Nephron progenitor cell (in vitro differentiated cells): ENCODE data around the gene PLCH2.

ENCODE experiments used
- DNase-seq: peaks from one replicate; pipeline ENCODE4 v3.0.0; 2021
- H3K27ac Mint-ChIP-seq: 2 replicates; pipeline ENCODE4 v1.8.0; 2021; ENCODE audit warnings: mild to moderate bottlenecking, moderate library complexity, mixed read lengths
- H3K27me3 Mint-ChIP-seq: 2 replicates; pipeline ENCODE4 v1.8.0; 2021; ENCODE audit warnings: mild to moderate bottlenecking, low read depth, mixed read lengths; ENCODE audit not compliant: poor library complexity
- H3K36me3 Mint-ChIP-seq: 2 replicates; pipeline ENCODE4 v1.8.0; 2021; ENCODE audit warnings: low read depth, mixed read lengths
- H3K4me1 Mint-ChIP-seq: 2 replicates; pipeline ENCODE4 v1.8.0; 2021; ENCODE audit warnings: mixed read lengths
- H3K4me3 Mint-ChIP-seq: 2 replicates; pipeline ENCODE4 v1.8.0; 2021; ENCODE audit warnings: mild to moderate bottlenecking, moderate library complexity, mixed read lengths
- H3K9me3 Mint-ChIP-seq: 2 replicates; pipeline ENCODE4 v1.8.0; 2021; ENCODE audit warnings: mild to moderate bottlenecking, moderate library complexity, mixed read lengths
- TF ChIP-seq, protein P1 (sequence below): fragments of 200-600 bp; sonication (generic); IDR thresholded peaks from 2 replicates; pipeline ENCODE4 v1.5.0; 2021; ENCODE audit warnings: antibody characterized with exemption

Gene PLCH2

DNA sequence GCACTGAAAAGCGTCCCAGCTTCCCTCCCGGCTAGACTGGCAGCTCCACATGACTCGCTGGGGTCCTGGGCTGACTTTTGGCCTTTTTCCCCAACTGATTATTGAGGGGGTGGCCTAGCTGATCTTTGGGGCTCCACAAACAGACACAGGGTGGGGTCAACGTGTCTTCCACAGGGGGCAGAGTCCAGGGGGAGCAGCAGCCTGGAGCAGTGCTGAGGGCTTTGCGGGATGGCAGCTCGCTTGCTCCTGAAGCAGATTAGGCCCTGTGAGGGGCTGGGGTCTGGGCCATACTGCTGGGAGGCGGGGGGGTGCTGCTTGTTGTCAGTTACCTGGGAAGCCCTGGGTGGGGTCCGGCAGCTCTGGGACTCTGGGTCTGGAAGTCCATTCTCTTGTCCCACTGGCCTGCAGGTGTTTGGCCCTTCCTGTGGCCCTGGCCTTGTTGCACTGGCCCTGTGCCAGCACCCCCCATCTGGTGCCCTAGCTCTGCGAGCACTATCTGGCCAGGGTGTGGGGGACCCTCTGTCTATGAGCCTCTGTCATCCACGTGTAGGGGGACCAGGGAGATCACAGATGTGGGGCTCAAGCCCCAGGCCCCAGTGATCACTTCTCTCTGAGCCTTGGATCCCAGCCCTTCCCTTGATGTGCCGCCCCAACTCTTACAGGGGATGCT, 66.3 kb downstream of the PLCH2 start:
- peaks cover 14% of the 10 kb centered on the region for H3K27me3 Mint-ChIP-seq
- peak overlapping the region; percentile 47 for H3K4me3 Mint-ChIP-seq
- H3K27ac Mint-ChIP-seq: no peak overlapping the region
- TF ChIP-seq, protein P1, sequence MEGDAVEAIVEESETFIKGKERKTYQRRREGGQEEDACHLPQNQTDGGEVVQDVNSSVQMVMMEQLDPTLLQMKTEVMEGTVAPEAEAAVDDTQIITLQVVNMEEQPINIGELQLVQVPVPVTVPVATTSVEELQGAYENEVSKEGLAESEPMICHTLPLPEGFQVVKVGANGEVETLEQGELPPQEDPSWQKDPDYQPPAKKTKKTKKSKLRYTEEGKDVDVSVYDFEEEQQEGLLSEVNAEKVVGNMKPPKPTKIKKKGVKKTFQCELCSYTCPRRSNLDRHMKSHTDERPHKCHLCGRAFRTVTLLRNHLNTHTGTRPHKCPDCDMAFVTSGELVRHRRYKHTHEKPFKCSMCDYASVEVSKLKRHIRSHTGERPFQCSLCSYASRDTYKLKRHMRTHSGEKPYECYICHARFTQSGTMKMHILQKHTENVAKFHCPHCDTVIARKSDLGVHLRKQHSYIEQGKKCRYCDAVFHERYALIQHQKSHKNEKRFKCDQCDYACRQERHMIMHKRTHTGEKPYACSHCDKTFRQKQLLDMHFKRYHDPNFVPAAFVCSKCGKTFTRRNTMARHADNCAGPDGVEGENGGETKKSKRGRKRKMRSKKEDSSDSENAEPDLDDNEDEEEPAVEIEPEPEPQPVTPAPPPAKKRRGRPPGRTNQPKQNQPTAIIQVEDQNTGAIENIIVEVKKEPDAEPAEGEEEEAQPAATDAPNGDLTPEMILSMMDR: no peak
- peaks cover 17% of the 10 kb centered on the region for H3K4me1 Mint-ChIP-seq
- no peak for DNase-seq
- H3K9me3 Mint-ChIP-seq: peaks cover 4% of the 10 kb centered on the region
- H3K36me3 Mint-ChIP-seq: no peaks in the 10 kb centered on the region

DNA sequence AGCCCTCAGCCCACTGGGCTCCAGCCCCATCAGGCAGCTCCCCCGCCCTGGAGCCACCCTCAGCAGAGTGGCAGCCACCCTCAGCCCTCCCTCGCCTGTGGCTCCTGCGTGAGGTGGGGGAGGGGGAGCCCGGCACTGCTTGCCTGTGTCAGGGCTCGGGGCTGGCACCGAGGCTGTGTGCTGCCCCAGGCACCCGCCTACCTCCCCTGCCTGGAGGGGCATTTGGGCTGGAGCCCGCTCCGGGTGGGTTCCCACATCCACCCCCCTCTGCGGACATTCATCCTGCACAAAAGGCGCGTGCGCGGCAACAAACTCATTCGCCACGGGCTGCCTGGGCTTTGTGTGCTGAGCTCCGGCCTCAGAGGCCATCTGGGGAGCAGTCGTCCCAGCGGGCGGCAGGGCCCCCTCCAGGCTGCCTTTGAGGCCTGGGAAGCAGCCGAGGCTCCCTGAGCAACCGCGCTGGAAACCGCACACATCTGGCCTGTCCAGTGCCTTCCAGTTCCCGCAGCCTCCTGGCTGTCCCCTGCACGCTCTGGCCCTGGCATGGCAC, 67.5 kb downstream of the PLCH2 start:
- no peaks in the 10 kb centered on the region for H3K36me3 Mint-ChIP-seq
- no peak overlapping the region for H3K27ac Mint-ChIP-seq
- H3K4me1 Mint-ChIP-seq: peaks cover 20% of the 10 kb centered on the region
- DNase-seq: peak; percentile 56
- peaks cover 7% of the 10 kb centered on the region for H3K27me3 Mint-ChIP-seq
- no peaks in the 10 kb centered on the region for H3K9me3 Mint-ChIP-seq
- no peak overlapping the region for H3K4me3 Mint-ChIP-seq
- TF ChIP-seq, protein P1: no peak

DNA sequence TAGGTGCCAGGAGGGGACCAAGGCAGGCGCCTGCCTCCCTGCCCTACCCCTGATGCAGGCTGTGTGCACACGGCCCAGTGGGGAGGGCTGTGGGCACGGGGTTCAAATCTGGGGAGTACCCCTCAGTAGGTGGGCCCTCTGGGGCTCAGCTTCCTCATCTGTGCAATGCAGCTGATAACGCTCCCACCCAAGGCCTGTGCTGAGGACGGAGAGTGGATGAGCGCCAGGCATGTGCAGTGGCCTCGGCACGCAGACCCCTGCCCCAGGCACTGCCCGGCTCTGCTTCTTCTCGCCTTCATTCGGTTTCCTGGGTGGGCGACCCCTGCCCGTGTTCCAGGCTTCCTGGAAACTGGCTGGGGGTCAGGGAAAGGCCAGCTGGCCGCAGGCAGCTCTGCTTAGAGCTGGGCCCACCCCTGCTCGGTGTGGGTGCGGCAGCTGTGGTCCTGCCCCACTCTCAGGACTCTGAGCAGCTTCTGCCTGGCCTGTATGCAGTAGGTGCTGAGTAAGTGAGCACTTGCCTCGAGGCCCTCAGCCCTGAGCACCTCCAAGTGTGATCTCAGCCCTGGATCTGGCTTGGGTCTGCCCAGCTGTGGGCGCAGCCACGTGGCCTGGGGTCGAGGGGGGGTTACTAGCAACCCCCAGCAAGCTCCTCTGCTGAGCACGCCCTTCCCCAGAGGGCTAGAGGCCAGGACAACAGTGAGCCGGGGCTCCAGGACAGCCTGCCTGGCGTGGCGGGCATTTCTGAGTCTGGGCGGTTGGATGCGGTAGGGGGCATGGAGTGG, 68.2 kb downstream of the PLCH2 start:
- H3K4me1 Mint-ChIP-seq: peaks cover 23% of the 10 kb centered on the region
- DNase-seq: no peak
- H3K4me3 Mint-ChIP-seq: no peak overlapping the region
- no peak overlapping the region for H3K27ac Mint-ChIP-seq
- TF ChIP-seq, protein P1: no peak
- H3K27me3 Mint-ChIP-seq: peaks cover under 1% of the 10 kb centered on the region
- no peaks in the 10 kb centered on the region for H3K9me3 Mint-ChIP-seq
- no peaks in the 10 kb centered on the region for H3K36me3 Mint-ChIP-seq

DNA sequence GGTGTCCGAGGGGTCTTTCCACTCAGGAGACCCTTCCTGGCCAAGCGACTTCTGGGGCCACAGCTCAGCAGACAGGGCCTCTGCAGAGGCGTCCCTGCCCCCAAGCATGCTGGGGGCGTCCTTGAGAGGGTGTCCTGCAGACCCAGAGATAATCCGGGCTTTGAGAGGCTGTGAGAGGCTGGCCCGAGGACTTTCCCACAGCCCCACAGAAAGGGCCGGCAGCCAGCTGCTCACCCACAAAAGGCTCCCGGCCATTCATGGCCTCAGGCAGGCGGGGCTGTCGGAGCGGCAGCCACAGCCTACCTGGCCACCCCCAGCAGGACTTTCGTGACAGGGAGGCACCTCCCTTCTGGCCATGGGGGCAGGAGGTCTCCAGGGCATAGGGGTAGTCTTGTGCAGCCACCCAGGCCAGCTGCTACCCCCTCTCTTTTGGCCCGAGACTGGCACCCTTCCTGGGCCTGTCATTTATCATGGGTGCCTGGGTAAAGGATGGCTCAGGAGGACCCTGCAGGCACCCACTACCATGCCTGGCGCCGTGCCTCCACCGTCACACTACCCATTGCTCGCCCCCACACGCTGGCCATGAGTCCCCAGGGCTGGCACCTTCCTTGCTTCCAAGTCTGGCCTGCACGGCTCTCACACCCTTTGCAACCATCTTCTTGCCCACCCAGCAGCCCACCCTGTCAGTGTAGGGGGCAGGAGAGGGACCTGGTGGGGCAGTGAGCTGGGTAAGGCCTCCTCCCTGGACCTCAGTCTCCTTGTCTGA, 69.0 kb downstream of the PLCH2 start:
- DNase-seq: no peak
- TF ChIP-seq, protein P1: no peak
- H3K36me3 Mint-ChIP-seq: no peaks in the 10 kb centered on the region
- peaks cover 31% of the 10 kb centered on the region for H3K4me1 Mint-ChIP-seq
- H3K27ac Mint-ChIP-seq: no peak overlapping the region
- H3K4me3 Mint-ChIP-seq: no peak overlapping the region
- H3K27me3 Mint-ChIP-seq: no peaks in the 10 kb centered on the region
- no peaks in the 10 kb centered on the region for H3K9me3 Mint-ChIP-seq

DNA sequence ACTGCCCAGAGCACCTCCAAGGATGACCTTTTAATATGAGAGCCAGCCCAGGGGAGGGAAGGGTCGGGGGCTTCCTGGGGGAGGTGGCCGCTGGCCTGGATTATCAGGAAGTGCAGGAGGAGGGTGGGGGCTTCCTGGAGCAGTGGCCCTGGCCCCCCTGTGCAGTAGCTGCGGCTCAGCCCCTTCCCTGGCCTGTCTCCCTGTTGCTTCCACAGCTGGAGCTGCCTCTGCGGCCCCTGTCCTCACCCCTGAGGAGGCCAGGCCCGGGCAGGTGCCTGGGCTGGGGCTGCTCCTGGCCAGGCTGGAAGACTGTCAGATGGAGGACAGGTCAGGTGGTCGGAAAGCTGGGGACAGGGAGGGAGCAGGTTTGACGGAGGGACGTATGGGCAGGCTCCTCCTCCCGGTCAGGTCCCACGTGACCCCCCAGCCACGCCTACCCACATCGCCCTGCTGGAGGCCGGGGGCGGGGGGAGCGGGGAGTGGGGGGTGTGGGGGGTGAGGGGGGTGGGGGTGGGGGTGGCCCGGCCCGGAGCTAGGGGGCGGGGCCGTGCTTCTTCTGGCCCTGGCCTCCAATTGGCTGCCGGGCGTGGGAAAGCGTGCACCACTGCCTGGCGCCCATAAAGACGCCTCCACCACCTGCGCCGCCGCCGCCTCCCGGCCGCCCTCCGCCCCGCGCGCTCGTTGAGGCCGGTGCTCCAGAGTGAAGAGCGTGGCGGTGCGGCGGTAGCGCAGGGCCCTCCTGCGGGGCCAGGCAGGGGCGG, 69.8 kb downstream of the PLCH2 start:
- H3K27me3 Mint-ChIP-seq: no peaks in the 10 kb centered on the region
- no peak overlapping the region for H3K27ac Mint-ChIP-seq
- H3K4me1 Mint-ChIP-seq: peaks cover 37% of the 10 kb centered on the region
- TF ChIP-seq, protein P1: no peak
- H3K9me3 Mint-ChIP-seq: no peaks in the 10 kb centered on the region
- peak; percentile 93 for DNase-seq
- no peaks in the 10 kb centered on the region for H3K36me3 Mint-ChIP-seq
- no peak overlapping the region for H3K4me3 Mint-ChIP-seq
